HepG2 (cell line): ENCODE data around the gene AKNA. TPM values are rescaled to one million over a fixed set of nuclear protein-coding genes. Genes with fewer than 3 reads are reported as not detected.

Experiments
- AFF4 ChIP-seq: sonication (generic); formaldehyde crosslinking; IDR thresholded peaks from 2 replicates; pipeline ENCODE4 v1.4.0; 2020; ENCODE audit warnings: missing genetic modification reagents
- CBX1 ChIP-seq: IDR thresholded peaks from one replicate; pipeline ENCODE4 v1.6.1; 2016; ENCODE audit warnings: antibody characterized with exemption, low read depth
- IRF9 ChIP-seq: sonication (generic); formaldehyde crosslinking; IDR thresholded peaks from 2 replicates; pipeline ENCODE4 v1.8.0; 2022; ENCODE audit warnings: missing genetic modification reagents, mild to moderate bottlenecking, borderline replicate concordance
- SKIL ChIP-seq: sonication (generic); formaldehyde crosslinking; IDR thresholded peaks from 2 replicates; pipeline ENCODE4 v1.8.0; 2022; ENCODE audit warnings: missing genetic modification reagents, mild to moderate bottlenecking, moderate library complexity, borderline replicate concordance
- polyA plus RNA-seq, 8 experiments: library from polyadenylated mRNA; depleted of rRNA in 3 of 8; stranded (reverse) in 7 of 8; unstranded in 1 of 8; fragments of >200 nt; fragmentation: Illumina TruSeq in 4 of 8; extraction: Trizol in 4 of 8; gene quantifications; 2 replicates each; pipeline versions ENCODE4 v1.2.1 to v1.2.3, GENCODE V29; 2011 to 2016; ENCODE audit warnings: low read depth in 4 of 8, missing spikeins in 1 of 8, mixed read lengths in 1 of 8; ENCODE audit not compliant: insufficient read depth in 1 of 8
- total RNA-seq, 5 experiments: library from RNA; depleted of rRNA; stranded (reverse); fragments of >200 nt; fragmentation: Illumina TruSeq; extraction: Trizol; gene quantifications; 2 replicates each; pipeline ENCODE4 v1.2.3, GENCODE V29; 2016; ENCODE audit warnings: low read depth in 1 of 5

Gene AKNA
- total and polyA plus RNA-seq, 2 of the 13 experiments (the other 11 are each of a cell fraction or from before 2014, with no cell fraction given), result 3.0 to 3.1 TPM

GRCh38 chr9:114349713-114350480 lies 37.9 kb downstream of the AKNA start (continued):
- TF ChIP-seq IRF9 (CRISPR knock-in tag) (no peak), CBX1 (no peak), SKIL (CRISPR knock-in tag) (no peak), AFF4 (CRISPR knock-in tag) (no peak)
